ENCODE results near the gene SMOC1. TPM values are rescaled to one million over a fixed set of nuclear protein-coding genes. Genes with fewer than 3 reads are reported as not detected.

The SMOC1 gene
- total RNA-seq, 2 donors from 2014 or later, result not detected

DNA sequence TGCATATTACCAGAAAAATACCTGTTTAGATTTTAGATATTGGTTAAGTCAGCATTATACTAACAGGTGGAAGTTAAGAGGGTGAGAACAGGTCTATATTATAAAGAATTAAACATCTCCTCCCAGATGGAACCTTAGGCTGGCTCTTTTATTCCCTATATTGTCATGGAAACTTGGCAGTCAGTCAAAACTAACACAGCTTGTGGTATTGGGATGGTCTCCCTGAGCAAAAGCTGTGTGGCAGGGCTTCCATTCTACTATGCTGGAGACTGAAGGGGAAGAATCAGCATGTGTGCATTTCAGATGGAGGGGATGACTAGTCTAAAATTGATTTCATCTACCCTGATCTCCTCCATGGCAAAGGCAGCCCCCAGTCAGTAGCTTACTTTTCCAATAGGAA, 66.7 kb downstream of the SMOC1 start:
- TF ChIP-seq, protein P1, sequence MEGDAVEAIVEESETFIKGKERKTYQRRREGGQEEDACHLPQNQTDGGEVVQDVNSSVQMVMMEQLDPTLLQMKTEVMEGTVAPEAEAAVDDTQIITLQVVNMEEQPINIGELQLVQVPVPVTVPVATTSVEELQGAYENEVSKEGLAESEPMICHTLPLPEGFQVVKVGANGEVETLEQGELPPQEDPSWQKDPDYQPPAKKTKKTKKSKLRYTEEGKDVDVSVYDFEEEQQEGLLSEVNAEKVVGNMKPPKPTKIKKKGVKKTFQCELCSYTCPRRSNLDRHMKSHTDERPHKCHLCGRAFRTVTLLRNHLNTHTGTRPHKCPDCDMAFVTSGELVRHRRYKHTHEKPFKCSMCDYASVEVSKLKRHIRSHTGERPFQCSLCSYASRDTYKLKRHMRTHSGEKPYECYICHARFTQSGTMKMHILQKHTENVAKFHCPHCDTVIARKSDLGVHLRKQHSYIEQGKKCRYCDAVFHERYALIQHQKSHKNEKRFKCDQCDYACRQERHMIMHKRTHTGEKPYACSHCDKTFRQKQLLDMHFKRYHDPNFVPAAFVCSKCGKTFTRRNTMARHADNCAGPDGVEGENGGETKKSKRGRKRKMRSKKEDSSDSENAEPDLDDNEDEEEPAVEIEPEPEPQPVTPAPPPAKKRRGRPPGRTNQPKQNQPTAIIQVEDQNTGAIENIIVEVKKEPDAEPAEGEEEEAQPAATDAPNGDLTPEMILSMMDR (conservative IDR thresholded peaks at IDR 0.05), result no peak
- no peaks in the 10 kb centered on the region for H3K4me1 ChIP-seq (ENCODE audit: control insufficient read depth, insufficient read depth, low read length)
- no peak overlapping the region for H3K4me3 Mint-ChIP-seq
- H3K36me3 ChIP-seq (ENCODE audit: control insufficient read depth, insufficient read depth, low read length), result no peaks in the 10 kb centered on the region
- no peak overlapping the region for H3K27ac ChIP-seq (ENCODE audit: low read depth, low read length)
- H3K4me1 Mint-ChIP-seq, result peaks cover 22% of the 10 kb centered on the region
- no peak overlapping the region for H3K4me3 ChIP-seq (ENCODE audit: low read length)
- peaks cover 4% of the 10 kb centered on the region for H3K27me3 Mint-ChIP-seq (ENCODE audit: insufficient read depth)
- H3K36me3 Mint-ChIP-seq (ENCODE audit: low read depth), result no peaks in the 10 kb centered on the region
- no peaks in the 10 kb centered on the region for H3K27me3 ChIP-seq (ENCODE audit: control insufficient read depth, insufficient read depth, low read length, poor library complexity, severe bottlenecking)
- H3K27ac Mint-ChIP-seq, result no peak overlapping the region
- peaks cover 18% of the 10 kb centered on the region for H3K9me3 ChIP-seq (ENCODE audit: control insufficient read depth, low read length)
- no peak overlapping the region for H3K9ac ChIP-seq (ENCODE audit: extremely low read depth, low read length, poor library complexity, severe bottlenecking)
- H3K9me3 Mint-ChIP-seq, result peaks cover 15% of the 10 kb centered on the region
- no peak for DNase-seq

DNA sequence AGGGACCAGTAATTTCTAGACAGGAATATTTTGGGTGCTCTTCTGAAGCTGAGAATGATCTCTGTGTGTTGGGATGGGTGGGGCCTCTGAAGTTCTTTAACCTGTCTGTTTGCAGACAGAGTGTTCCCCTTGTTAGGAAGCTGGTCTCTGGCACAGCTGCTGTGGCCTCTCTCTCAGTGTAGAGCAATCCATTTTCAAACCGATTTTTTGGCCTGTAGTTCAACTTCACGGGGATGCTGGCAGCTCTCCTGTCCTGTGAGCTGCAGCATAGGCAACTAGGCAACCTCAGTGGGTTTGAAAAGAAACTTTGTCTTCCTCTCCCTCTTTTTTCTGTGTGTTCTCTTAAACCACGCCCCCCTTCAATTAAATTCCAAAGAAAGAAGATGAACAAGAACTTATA, 69.1 kb downstream of the SMOC1 start:
- peaks cover 4% of the 10 kb centered on the region for H3K27me3 Mint-ChIP-seq (ENCODE audit: insufficient read depth)
- Histone ChIP-seq H3K27me3 (ENCODE audit: control insufficient read depth, insufficient read depth, low read length, poor library complexity, severe bottlenecking) (no peaks in the 10 kb centered on the region), H3K4me3 (ENCODE audit: low read length) (no peak overlapping the region), H3K4me1 (ENCODE audit: control insufficient read depth, insufficient read depth, low read length) (no peaks in the 10 kb centered on the region), H3K9ac (ENCODE audit: extremely low read depth, low read length, poor library complexity, severe bottlenecking) (no peak overlapping the region), H3K36me3 (ENCODE audit: control insufficient read depth, insufficient read depth, low read length) (no peaks in the 10 kb centered on the region), H3K27ac (ENCODE audit: low read depth, low read length) (no peak overlapping the region), H3K9me3 (ENCODE audit: control insufficient read depth, low read length) (peaks cover 18% of the 10 kb centered on the region)
- DNase-seq, result no peak
- H3K4me1 Mint-ChIP-seq, result peaks cover under 1% of the 10 kb centered on the region
- no peaks in the 10 kb centered on the region for H3K36me3 Mint-ChIP-seq (ENCODE audit: low read depth)
- H3K4me3 Mint-ChIP-seq, result no peak overlapping the region
- whole genome bisulfite sequencing, 2 experiments (ENCODE audit: insufficient coverage in 1 of 2, insufficient read length in 1 of 2), result 78 to 85% methylated on average over 2 of the region's 3 CpGs
- H3K9me3 Mint-ChIP-seq, result peaks cover 15% of the 10 kb centered on the region
- TF ChIP-seq, protein P1 (conservative IDR thresholded peaks at IDR 0.05), result no peak
- no peak overlapping the region for H3K27ac Mint-ChIP-seq

DNA sequence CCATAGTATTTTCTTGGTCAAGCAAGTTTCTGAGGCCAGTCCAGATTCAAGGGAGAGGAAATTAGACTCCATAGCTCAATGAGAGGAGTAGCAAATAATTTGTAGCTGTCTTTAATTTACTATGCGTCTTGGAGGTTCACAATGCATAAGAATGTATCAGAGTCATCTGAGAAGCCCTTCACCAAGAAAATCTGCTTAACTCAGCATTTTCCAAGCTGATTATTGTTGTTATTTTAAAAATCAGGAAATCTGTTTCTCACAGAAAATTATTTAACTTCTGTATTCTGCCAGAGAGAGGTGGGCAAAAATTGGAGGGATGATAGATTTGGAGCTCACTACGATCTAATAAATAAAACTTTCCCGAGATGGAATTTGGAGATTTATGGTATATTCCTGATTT, 72.0 kb downstream of the SMOC1 start:
- Histone ChIP-seq H3K4me1 (ENCODE audit: control insufficient read depth, insufficient read depth, low read length) (peaks cover 5% of the 10 kb centered on the region), H3K36me3 (ENCODE audit: control insufficient read depth, insufficient read depth, low read length) (no peaks in the 10 kb centered on the region), H3K4me3 (ENCODE audit: low read length) (no peak overlapping the region), H3K27me3 (ENCODE audit: control insufficient read depth, insufficient read depth, low read length, poor library complexity, severe bottlenecking) (no peaks in the 10 kb centered on the region), H3K27ac (ENCODE audit: low read depth, low read length) (no peak overlapping the region), H3K9ac (ENCODE audit: extremely low read depth, low read length, poor library complexity, severe bottlenecking) (no peak overlapping the region), H3K9me3 (ENCODE audit: control insufficient read depth, low read length) (no peaks in the 10 kb centered on the region)
- no peak overlapping the region for H3K27ac Mint-ChIP-seq
- 93 to 97% methylated on average over 3 of the region's 3 CpGs for WGBS, 2 experiments (ENCODE audit: insufficient coverage in 1 of 2, insufficient read length in 1 of 2)
- no peak for DNase-seq
- peaks cover 4% of the 10 kb centered on the region for H3K27me3 Mint-ChIP-seq (ENCODE audit: insufficient read depth)
- H3K4me3 Mint-ChIP-seq, result no peak overlapping the region
- H3K4me1 Mint-ChIP-seq, result peaks cover 7% of the 10 kb centered on the region
- TF ChIP-seq, protein P1 (conservative IDR thresholded peaks at IDR 0.05), result no peak
- H3K36me3 Mint-ChIP-seq (ENCODE audit: low read depth), result no peaks in the 10 kb centered on the region
- peaks cover 3% of the 10 kb centered on the region for H3K9me3 Mint-ChIP-seq

All from endodermal cell (in vitro differentiated cells).